Measurements from ENCODE around the gene ARID2.

- TF ChIP-seq CTCF (IDR thresholded peaks at IDR 0.05) (no peak), POLR2A (IDR thresholded peaks at IDR 0.05) (no peak)
These were observed 24.1 kb upstream of the ARID2 start for GRCh38 chr12:45705404-45705803.
